OCI-LY7 (cell line): ENCODE results near the gene CXCL9. TPM values are rescaled to one million over a fixed set of nuclear protein-coding genes. Genes with fewer than 3 reads are reported as not detected.

ENCODE experiments used
- BruUV-seq: library from RNA; stranded (reverse); fragments of 400-500 nt; replicated peaks from 2 replicates; lab custom pipeline; 2021; lab: Mats Ljungman, UMichigan
- CTCF ChIA-PET: fragments of 300-600 bp; sonication (Branson Sonifier 250); formaldehyde crosslinking; loops from one replicate; lab custom pipeline; 2022; ENCODE audit warnings: antibody characterized with exemption; ENCODE audit not compliant: unreplicated experiment; lab: Charles Lee
- POLR2A ChIA-PET: fragments of 300-600 bp; sonication (Branson Sonifier 250); formaldehyde crosslinking; loops from one replicate; lab custom pipeline; 2022; ENCODE audit warnings: antibody characterized with exemption; lab: Charles Lee
- DNase-seq: peaks from one replicate; pipeline ENCODE4 v3.0.0-alpha.2; 2015; ENCODE audit warnings: low spot score
- H2AFZ ChIP-seq: fragments of 200-600 bp; sonication (generic), shearing (Covaris generic); 2 replicates; pipeline ENCODE4 v1.6.1; 2014; ENCODE audit warnings: mild to moderate bottlenecking, antibody characterized with exemption, low read length, moderate library complexity
- H3K27ac ChIP-seq: fragments of 200-600 bp; sonication (generic); 2 replicates; pipeline ENCODE4 v1.5.1; 2014; ENCODE audit warnings: mixed run types, low read depth, mild to moderate bottlenecking, moderate library complexity, low read length, inconsistent platforms; ENCODE audit not compliant: poor library complexity, severe bottlenecking
- H3K36me3 ChIP-seq: fragments of 200-600 bp; sonication (generic); 2 replicates; pipeline ENCODE4 v1.6.1; 2014; ENCODE audit warnings: mild to moderate bottlenecking, antibody characterized with exemption, low read length, moderate library complexity, mixed read lengths; ENCODE audit not compliant: insufficient read depth
- H3K4me1 ChIP-seq: fragments of 200-600 bp; sonication (generic); 2 replicates; pipeline ENCODE4 v1.5.1; 2014; ENCODE audit warnings: mild to moderate bottlenecking, low read length; ENCODE audit not compliant: insufficient read depth, poor library complexity, severe bottlenecking
- H3K4me2 ChIP-seq: fragments of 200-600 bp; sonication (generic); 2 replicates; pipeline ENCODE4 v1.6.1; 2014; ENCODE audit warnings: mild to moderate bottlenecking, low read length
- H3K4me3 ChIP-seq: fragments of 200-600 bp; sonication (generic); 2 replicates; pipeline ENCODE4 v1.5.1; 2014; ENCODE audit warnings: mild to moderate bottlenecking, low read depth, low read length; ENCODE audit not compliant: poor library complexity, severe bottlenecking
- H3K79me2 ChIP-seq: fragments of 200-600 bp; sonication (generic); 2 replicates; pipeline ENCODE4 v1.6.1; 2016; ENCODE audit warnings: low read depth, mild to moderate bottlenecking, low read length, moderate library complexity, mixed read lengths; ENCODE audit not compliant: insufficient read depth
- H3K9me2 ChIP-seq: fragments of 200-600 bp; sonication (generic); 2 replicates; pipeline ENCODE4 v1.6.1; 2016; ENCODE audit warnings: mild to moderate bottlenecking, low read length, mixed read lengths; ENCODE audit not compliant: insufficient read depth
- H3K9me3 ChIP-seq: fragments of 200-600 bp; sonication (generic); 2 replicates; pipeline ENCODE4 v1.6.1; 2014; ENCODE audit warnings: mild to moderate bottlenecking, mixed run types, low read length, mixed read lengths
- H4K20me1 ChIP-seq: fragments of 200-600 bp; sonication (generic); 2 replicates; pipeline ENCODE4 v1.6.1; 2014; ENCODE audit warnings: mild to moderate bottlenecking, antibody characterized with exemption, low read length, moderate library complexity, mixed read lengths; ENCODE audit not compliant: insufficient read depth
- EZH2phosphoT487 ChIP-seq: fragments of 200-600 bp; sonication (generic); IDR thresholded peaks from 2 replicates; pipeline ENCODE4 v1.6.1; 2018; ENCODE audit warnings: low read depth, borderline replicate concordance, mild to moderate bottlenecking, mixed run types, antibody characterized with exemption, low read length, moderate library complexity, mixed read lengths
- intact Hi-C: fragments of 100-400 bp; cut with micrococcal nuclease; formaldehyde crosslinking; loops from one replicate; pipeline ENCODE4 v1.10.0; 2022; ENCODE audit not compliant: unreplicated experiment
- total RNA-seq, 2 experiments: library from RNA; depleted of rRNA in 1 of 2; stranded (reverse); fragments of >200 nt in 1 of 2; shearing (Covaris generic) in 1 of 2; gene quantifications; 2 replicates each; pipeline ENCODE4 v1.2.3, GENCODE V29; 2014 to 2022
- TF ChIP-seq, protein P1 (sequence below): fragments of 200-600 bp; sonication (generic); conservative IDR thresholded peaks from 2 replicates; pipeline ENCODE4 v1.5.1; 2014; ENCODE audit warnings: mild to moderate bottlenecking, antibody characterized with exemption, low read length, moderate library complexity, mixed read lengths

The CXCL9 gene
- total RNA-seq, 2 experiments from 2014 or later: 0.13 TPM; not detected in 1

DNA sequence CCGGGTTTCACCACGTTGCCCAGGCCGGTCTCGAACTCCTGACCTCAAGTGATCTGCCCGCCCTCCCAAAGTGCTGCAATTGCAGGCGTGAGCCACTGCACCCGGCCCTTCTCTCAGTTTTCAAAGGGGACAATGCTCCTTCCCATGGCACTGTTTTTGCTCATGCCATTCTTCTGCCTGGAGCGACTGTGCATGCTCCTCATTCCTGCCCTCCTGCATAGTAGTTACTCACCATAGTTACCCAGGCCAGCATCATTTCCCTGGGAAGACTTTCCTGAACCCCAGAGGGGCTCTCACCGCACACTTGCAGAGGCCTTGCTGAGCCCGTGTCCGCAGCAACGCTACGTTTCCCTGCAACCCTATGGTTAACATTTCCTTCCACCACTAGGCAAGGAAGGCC lies 3.3 kb upstream of the CXCL9 start:
- ChIA-PET POLR2A (no interaction called here), CTCF (no interaction called here)
- intact Hi-C loops: no loop called here

DNA sequence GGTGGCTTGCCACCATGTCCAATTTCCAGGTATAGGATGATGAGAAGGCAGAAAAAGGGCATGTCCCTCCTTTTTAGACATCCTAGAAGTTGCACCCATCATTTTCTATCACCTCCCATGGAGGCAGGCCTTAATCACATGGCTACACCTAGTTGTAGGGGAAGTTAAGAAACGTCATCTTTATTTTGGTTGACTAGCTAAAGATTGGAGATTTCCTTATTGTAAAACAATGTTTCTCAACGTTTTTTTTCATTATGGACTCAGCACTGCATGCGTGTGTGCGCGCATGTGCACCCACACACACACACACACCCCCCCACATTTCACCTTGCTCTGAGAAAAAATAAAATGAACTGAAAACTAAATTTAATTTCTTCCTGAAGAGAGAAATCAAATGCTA lies 2.0 kb upstream of the CXCL9 start:
- no peaks in the 10 kb centered on the region for H3K9me2 ChIP-seq
- H3K4me3 ChIP-seq: no peak overlapping the region
- no TSS peak for BruUV-seq
- H2AFZ ChIP-seq: no peak overlapping the region
- H3K4me2 ChIP-seq: no peak overlapping the region
- no peaks in the 10 kb centered on the region for H3K36me3 ChIP-seq
- no peak for TF ChIP-seq EZH2phosphoT487
- TF ChIP-seq, protein P1, sequence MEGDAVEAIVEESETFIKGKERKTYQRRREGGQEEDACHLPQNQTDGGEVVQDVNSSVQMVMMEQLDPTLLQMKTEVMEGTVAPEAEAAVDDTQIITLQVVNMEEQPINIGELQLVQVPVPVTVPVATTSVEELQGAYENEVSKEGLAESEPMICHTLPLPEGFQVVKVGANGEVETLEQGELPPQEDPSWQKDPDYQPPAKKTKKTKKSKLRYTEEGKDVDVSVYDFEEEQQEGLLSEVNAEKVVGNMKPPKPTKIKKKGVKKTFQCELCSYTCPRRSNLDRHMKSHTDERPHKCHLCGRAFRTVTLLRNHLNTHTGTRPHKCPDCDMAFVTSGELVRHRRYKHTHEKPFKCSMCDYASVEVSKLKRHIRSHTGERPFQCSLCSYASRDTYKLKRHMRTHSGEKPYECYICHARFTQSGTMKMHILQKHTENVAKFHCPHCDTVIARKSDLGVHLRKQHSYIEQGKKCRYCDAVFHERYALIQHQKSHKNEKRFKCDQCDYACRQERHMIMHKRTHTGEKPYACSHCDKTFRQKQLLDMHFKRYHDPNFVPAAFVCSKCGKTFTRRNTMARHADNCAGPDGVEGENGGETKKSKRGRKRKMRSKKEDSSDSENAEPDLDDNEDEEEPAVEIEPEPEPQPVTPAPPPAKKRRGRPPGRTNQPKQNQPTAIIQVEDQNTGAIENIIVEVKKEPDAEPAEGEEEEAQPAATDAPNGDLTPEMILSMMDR: no peak
- POLR2A ChIA-PET: interaction anchor here (1.2 kb wide), 1 partner anchor 17 kb away, joined by 4 read pairs; no protein-coding TSS in a partner anchor
- H3K4me1 ChIP-seq: no peaks in the 10 kb centered on the region
- CTCF ChIA-PET: no interaction called here
- H3K27ac ChIP-seq: no peak overlapping the region
- no peak for DNase-seq
- H3K9me3 ChIP-seq: no peaks in the 10 kb centered on the region
- intact Hi-C loops: no loop called here
- no peaks in the 10 kb centered on the region for H3K79me2 ChIP-seq
- no peaks in the 10 kb centered on the region for H4K20me1 ChIP-seq

More for the DNA sequence above, 3.3 kb upstream of the CXCL9 start:
- H3K79me2 ChIP-seq: no peaks in the 10 kb centered on the region
- H3K4me2 ChIP-seq: no peak overlapping the region
- no peak overlapping the region for H3K27ac ChIP-seq
- H3K4me1 ChIP-seq: no peaks in the 10 kb centered on the region
- no peak for DNase-seq
- no peak for TF ChIP-seq EZH2phosphoT487
- TF ChIP-seq, protein P1: no peak
- H4K20me1 ChIP-seq: no peaks in the 10 kb centered on the region
- no peaks in the 10 kb centered on the region for H3K9me2 ChIP-seq
- no peak overlapping the region for H2AFZ ChIP-seq
- H3K9me3 ChIP-seq: no peaks in the 10 kb centered on the region
- no peak overlapping the region for H3K4me3 ChIP-seq
- BruUV-seq: no TSS peak
- H3K36me3 ChIP-seq: no peaks in the 10 kb centered on the region

DNA sequence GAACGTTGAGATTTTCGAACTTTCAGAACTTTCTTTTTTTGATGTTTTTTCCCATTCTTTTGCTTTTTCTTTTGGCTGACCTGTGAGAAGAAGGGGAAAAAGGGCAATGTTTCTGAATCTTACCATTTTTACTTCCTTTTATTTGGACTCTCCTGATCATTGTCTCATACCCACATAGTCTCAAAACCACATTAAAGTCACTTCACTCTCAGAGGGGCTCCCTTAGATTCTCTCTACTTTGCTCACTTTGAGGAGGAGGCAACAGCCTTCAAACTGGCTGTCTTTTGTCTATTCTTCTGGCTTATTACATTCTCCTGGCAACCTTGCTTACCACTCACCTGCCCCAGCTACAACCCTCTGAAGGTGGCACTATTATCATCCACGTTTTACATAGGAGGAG lies 3.7 kb downstream of the CXCL9 start:
- no TSS peak for BruUV-seq
- H3K4me1 ChIP-seq: no peaks in the 10 kb centered on the region
- no peaks in the 10 kb centered on the region for H3K9me2 ChIP-seq
- intact Hi-C loops: no loop called here
- no peak for TF ChIP-seq EZH2phosphoT487
- TF ChIP-seq, protein P1: no peak
- POLR2A ChIA-PET: no interaction called here
- no peak overlapping the region for H2AFZ ChIP-seq
- no peaks in the 10 kb centered on the region for H4K20me1 ChIP-seq
- no peak overlapping the region for H3K4me3 ChIP-seq
- CTCF ChIA-PET: no interaction called here
- no peak for DNase-seq
- no peaks in the 10 kb centered on the region for H3K36me3 ChIP-seq
- no peak overlapping the region for H3K27ac ChIP-seq
- no peak overlapping the region for H3K4me2 ChIP-seq
- H3K79me2 ChIP-seq: no peaks in the 10 kb centered on the region
- no peaks in the 10 kb centered on the region for H3K9me3 ChIP-seq
